K562 (cell line): ENCODE data around the gene GJA9. TPM values are rescaled to one million over a fixed set of nuclear protein-coding genes. Genes with fewer than 3 reads are reported as not detected.

Experiments
- ARID3A ChIP-seq: IDR thresholded peaks from 2 replicates; pipeline ENCODE4 v1.6.1; 2012; ENCODE audit warnings: low read depth, low read length, improper control_type of control experiment, borderline replicate concordance
- BRF1 ChIP-seq: IDR thresholded peaks from 3 replicates; pipeline ENCODE4 v1.6.1; 2011; ENCODE audit warnings: borderline replicate concordance, mild to moderate bottlenecking; ENCODE audit not compliant: insufficient read length; ENCODE audit errors: extremely low read depth
- CCAR2 ChIP-seq: fragments of 200-400 bp; formaldehyde crosslinking; IDR thresholded peaks from 2 replicates; pipeline ENCODE4 v1.6.1; 2017; ENCODE audit warnings: mild to moderate bottlenecking, low read depth, low read length
- CCNT2 ChIP-seq: IDR thresholded peaks from 2 replicates; pipeline ENCODE4 v1.6.1; 2011; ENCODE audit warnings: borderline replicate concordance, low read depth, mild to moderate bottlenecking, moderate library complexity, mixed read lengths, low read length; ENCODE audit not compliant: insufficient read length; ENCODE audit errors: extremely low read depth
- FOXJ2 ChIP-seq: fragments of 200-800 bp; sonication (Bioruptor generic); IDR thresholded peaks from 2 replicates; pipeline ENCODE4 v1.6.1; 2016; ENCODE audit warnings: missing genetic modification characterization, missing compliant biosample characterization
- MYBL2 ChIP-seq, 2 experiments: fragments of 450-650 bp in 1 of 2; sonication (generic) in 1 of 2; formaldehyde crosslinking in 1 of 2; IDR thresholded peaks; 2 replicates each; pipeline versions ENCODE4 v1.6.1 to v1.8.1; 2017 to 2022; ENCODE audit warnings: borderline replicate concordance in 1 of 2, inconsistent platforms in 1 of 2, low read depth in 1 of 2, mild to moderate bottlenecking in 1 of 2, missing genetic modification reagents in 1 of 2, moderate library complexity in 1 of 2
- NCOR1 ChIP-seq: fragments of 450-650 bp; IDR thresholded peaks from 2 replicates; pipeline ENCODE4 v1.6.1; 2016; ENCODE audit warnings: mild to moderate bottlenecking, moderate library complexity
- PKNOX1 ChIP-seq: fragments of 450-650 bp; IDR thresholded peaks from 2 replicates; pipeline ENCODE4 v1.6.1; 2016
- SREBF1 ChIP-seq: fragments of 150-350 bp; IDR thresholded peaks from 2 replicates; pipeline ENCODE4 v1.6.1; 2014; ENCODE audit warnings: antibody characterized with exemption, low read depth, low read length, borderline replicate concordance
- TCF7 ChIP-seq: sonication (generic); IDR thresholded peaks from 2 replicates; pipeline ENCODE4 v1.6.1; 2016; ENCODE audit warnings: antibody characterized with exemption, borderline replicate concordance
- TFE3 ChIP-seq: fragments of 450-650 bp; formaldehyde crosslinking; IDR thresholded peaks from 2 replicates; pipeline ENCODE4 v1.4.0; 2020; ENCODE audit warnings: mild to moderate bottlenecking, mixed read lengths
- ZFP36 ChIP-seq: fragments of 150-350 bp; IDR thresholded peaks from 2 replicates; pipeline ENCODE4 v1.6.1; 2018; ENCODE audit warnings: low read length, low read depth; ENCODE audit not compliant: partially characterized antibody
- ZNF197 ChIP-seq: fragments of 200-800 bp; sonication (Bioruptor generic); IDR thresholded peaks from 2 replicates; pipeline ENCODE4 v1.6.1; 2016; ENCODE audit warnings: low read depth, missing genetic modification characterization, missing compliant biosample characterization
- polyA plus RNA-seq, 8 experiments: library from polyadenylated mRNA; depleted of rRNA in 4 of 8; stranded (reverse) in 5 of 8; unstranded in 3 of 8; fragments of >200 nt; fragmentation: Nextera tagmentation in 2 of 8; fragmentation: Illumina TruSeq in 1 of 8; extraction: Ambion mirVana in 2 of 8; extraction: Trizol in 1 of 8; gene quantifications; 2 replicates each; pipeline versions ENCODE4 v1.2.1 to v1.2.3, GENCODE V29; 2011 to 2014; ENCODE audit warnings: inconsistent platforms in 1 of 8, missing spikeins in 1 of 8
- total RNA-seq, 7 experiments: library from RNA; depleted of rRNA in 6 of 7; stranded (reverse); fragments of >200 nt in 6 of 7; fragmentation: Illumina TruSeq in 2 of 7; extraction: Trizol in 2 of 7; gene quantifications; 2 replicates each; pipeline versions ENCODE4 v1.2.1 to v1.2.3, GENCODE V29; 2011 to 2021; ENCODE audit warnings: low replicate concordance in 1 of 7
- TF ChIP-seq, protein P1 (sequence below), 2 experiments: fragments of 150-350 bp in 1 of 2; IDR thresholded peaks; 2 replicates each; pipeline ENCODE4 v1.6.1; 2012 to 2016; ENCODE audit warnings: low read depth in 2 of 2, low read length in 2 of 2, mild to moderate bottlenecking in 1 of 2, moderate library complexity in 1 of 2
- TF ChIP-seq, protein P2 (sequence below): conservative IDR thresholded peaks from 2 replicates; pipeline ENCODE4 v1.6.1; 2011; ENCODE audit warnings: low read depth, mild to moderate bottlenecking, low read length; ENCODE audit not compliant: control insufficient read depth

GJA9 gene
- total and polyA plus RNA-seq, 9 of the 15 experiments (the other 6 are each of a cell fraction or from before 2014, with no cell fraction given) = not detected

GRCh38 chr1:38859561-38860453 lies 21.6 kb downstream of the GJA9 start, which contains the start of gene RRAGC (continued):
- TF ChIP-seq TFE3 (CRISPR knock-in tag) (peak; percentile 98), PKNOX1 (peak; percentile 99), ZFP36 (no peak), CCNT2 (peak; percentile 96), SREBF1 (peak; percentile 98), ARID3A (no peak), TCF7 (0 out of 2 replicates have a peak, but pooled peaks have one; percentile 44), NCOR1 (peak; percentile 53; the same call in 1 of the 2 replicates), CCAR2 (no peak), BRF1 (no peak), MYBL2 (IDR thresholded peaks at IDR 0.05; ENCODE audit: low read depth) (no peak), MYBL2 (CRISPR knock-in tag; IDR thresholded peaks at IDR 0.05; ENCODE audit: borderline replicate concordance) (no peak), ZNF197 (peak; percentile 33; the same call in 1 of the 2 replicates), FOXJ2 (tag) (peak; percentile 80)
- TF ChIP-seq, protein P1, sequence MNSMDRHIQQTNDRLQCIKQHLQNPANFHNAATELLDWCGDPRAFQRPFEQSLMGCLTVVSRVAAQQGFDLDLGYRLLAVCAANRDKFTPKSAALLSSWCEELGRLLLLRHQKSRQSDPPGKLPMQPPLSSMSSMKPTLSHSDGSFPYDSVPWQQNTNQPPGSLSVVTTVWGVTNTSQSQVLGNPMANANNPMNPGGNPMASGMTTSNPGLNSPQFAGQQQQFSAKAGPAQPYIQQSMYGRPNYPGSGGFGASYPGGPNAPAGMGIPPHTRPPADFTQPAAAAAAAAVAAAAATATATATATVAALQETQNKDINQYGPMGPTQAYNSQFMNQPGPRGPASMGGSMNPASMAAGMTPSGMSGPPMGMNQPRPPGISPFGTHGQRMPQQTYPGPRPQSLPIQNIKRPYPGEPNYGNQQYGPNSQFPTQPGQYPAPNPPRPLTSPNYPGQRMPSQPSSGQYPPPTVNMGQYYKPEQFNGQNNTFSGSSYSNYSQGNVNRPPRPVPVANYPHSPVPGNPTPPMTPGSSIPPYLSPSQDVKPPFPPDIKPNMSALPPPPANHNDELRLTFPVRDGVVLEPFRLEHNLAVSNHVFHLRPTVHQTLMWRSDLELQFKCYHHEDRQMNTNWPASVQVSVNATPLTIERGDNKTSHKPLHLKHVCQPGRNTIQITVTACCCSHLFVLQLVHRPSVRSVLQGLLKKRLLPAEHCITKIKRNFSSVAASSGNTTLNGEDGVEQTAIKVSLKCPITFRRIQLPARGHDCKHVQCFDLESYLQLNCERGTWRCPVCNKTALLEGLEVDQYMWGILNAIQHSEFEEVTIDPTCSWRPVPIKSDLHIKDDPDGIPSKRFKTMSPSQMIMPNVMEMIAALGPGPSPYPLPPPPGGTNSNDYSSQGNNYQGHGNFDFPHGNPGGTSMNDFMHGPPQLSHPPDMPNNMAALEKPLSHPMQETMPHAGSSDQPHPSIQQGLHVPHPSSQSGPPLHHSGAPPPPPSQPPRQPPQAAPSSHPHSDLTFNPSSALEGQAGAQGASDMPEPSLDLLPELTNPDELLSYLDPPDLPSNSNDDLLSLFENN (IDR thresholded peaks at IDR 0.05; ENCODE audit: low read depth in 2 of 2, low read length in 2 of 2) = 0 out of 4 replicates have a peak, but pooled peaks of 1 of the 2 experiments have one; percentile 47
- TF ChIP-seq, protein P2, sequence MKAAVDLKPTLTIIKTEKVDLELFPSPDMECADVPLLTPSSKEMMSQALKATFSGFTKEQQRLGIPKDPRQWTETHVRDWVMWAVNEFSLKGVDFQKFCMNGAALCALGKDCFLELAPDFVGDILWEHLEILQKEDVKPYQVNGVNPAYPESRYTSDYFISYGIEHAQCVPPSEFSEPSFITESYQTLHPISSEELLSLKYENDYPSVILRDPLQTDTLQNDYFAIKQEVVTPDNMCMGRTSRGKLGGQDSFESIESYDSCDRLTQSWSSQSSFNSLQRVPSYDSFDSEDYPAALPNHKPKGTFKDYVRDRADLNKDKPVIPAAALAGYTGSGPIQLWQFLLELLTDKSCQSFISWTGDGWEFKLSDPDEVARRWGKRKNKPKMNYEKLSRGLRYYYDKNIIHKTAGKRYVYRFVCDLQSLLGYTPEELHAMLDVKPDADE = peak; percentile 93
